ENCODE data around the gene PPP4C.

- TF ChIP-seq CTCF (IDR thresholded peaks at IDR 0.05), result peak in 2 of 3 experiments; percentile 4 to 39
- no peak for TF ChIP-seq POLR2A (IDR thresholded peaks at IDR 0.05)
These were observed 23.0 kb upstream of the PPP4C start for GRCh38 chr16:30052671-30053372.
